Lower leg skin (tissue), 3 donors: ENCODE results near the gene WNT2.

Source experiments
- POLR2A ChIP-seq, 2 donors: fragments of 450-650 bp; IDR thresholded peaks; one replicate each; pipeline ENCODE4 v1.6.1; 2016 to 2017; ENCODE audit warnings: antibody characterized with exemption in 2 of 2, mild to moderate bottlenecking in 1 of 2, moderate library complexity in 1 of 2
- TF ChIP-seq, protein P1 (sequence below), 3 donors: fragments of 450-650 bp; IDR thresholded peaks; one replicate each; pipeline ENCODE4 v1.5.1; 2016; ENCODE audit warnings: antibody characterized with exemption in 3 of 3, mild to moderate bottlenecking in 3 of 3, moderate library complexity in 2 of 3

DNA sequence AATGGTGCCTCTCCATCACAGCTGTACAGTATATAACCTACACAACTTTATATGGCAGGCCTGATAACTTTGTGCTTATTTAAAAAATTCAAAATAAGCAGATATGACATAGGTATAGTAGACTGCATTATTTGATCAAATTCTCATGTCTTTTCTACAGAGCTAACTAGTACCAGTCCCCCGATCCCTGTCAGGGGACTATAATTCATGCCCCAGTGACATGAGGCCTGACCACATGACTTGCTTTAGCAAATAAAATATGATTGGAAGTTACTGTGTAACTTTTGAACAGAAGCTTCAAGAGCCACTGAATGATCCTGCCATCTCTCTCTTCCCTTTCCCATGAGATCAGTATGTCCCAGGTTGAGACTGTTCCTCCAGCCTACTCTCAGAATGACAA, 49.2 kb upstream of the WNT2 start:
- TF ChIP-seq, protein P1, sequence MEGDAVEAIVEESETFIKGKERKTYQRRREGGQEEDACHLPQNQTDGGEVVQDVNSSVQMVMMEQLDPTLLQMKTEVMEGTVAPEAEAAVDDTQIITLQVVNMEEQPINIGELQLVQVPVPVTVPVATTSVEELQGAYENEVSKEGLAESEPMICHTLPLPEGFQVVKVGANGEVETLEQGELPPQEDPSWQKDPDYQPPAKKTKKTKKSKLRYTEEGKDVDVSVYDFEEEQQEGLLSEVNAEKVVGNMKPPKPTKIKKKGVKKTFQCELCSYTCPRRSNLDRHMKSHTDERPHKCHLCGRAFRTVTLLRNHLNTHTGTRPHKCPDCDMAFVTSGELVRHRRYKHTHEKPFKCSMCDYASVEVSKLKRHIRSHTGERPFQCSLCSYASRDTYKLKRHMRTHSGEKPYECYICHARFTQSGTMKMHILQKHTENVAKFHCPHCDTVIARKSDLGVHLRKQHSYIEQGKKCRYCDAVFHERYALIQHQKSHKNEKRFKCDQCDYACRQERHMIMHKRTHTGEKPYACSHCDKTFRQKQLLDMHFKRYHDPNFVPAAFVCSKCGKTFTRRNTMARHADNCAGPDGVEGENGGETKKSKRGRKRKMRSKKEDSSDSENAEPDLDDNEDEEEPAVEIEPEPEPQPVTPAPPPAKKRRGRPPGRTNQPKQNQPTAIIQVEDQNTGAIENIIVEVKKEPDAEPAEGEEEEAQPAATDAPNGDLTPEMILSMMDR (IDR thresholded peaks at IDR 0.05) = no peak
- TF ChIP-seq POLR2A (IDR thresholded peaks at IDR 0.05) = no peak
